ENCODE data around the gene AGPS. TPM values are rescaled to one million over a fixed set of nuclear protein-coding genes. Genes with fewer than 3 reads are reported as not detected.

AGPS gene
- total RNA-seq, 1 experiment from 2014 or later, result 60.9 TPM

- TF ChIP-seq CTCF (conservative IDR thresholded peaks at IDR 0.05), result no peak
- Histone ChIP-seq H4K8ac (replicated peaks; ENCODE audit: insufficient read length, low read depth, low read length) (no peak overlapping the region), H3T11ph (ENCODE audit: low read length) (no peak overlapping the region), H3K23ac (ENCODE audit: insufficient read length, low read depth, low read length) (no peak overlapping the region), H3K18ac (ENCODE audit: insufficient read length, low read depth, low read length) (no peak overlapping the region), H3K9me3 (ENCODE audit: control insufficient read depth, low read depth, low read length) (peaks cover 8% of the 10 kb centered on the region), H3K79me2 (ENCODE audit: insufficient read depth, low read length) (no peaks in the 10 kb centered on the region), H3K27me3 (ENCODE audit: insufficient read depth, low read length) (no peaks in the 10 kb centered on the region), H2AFZ (ENCODE audit: low read length) (no peak overlapping the region), H2BK120ac (ENCODE audit: low read depth, low read length, poor library complexity, severe bottlenecking) (no peak overlapping the region), H3K79me1 (ENCODE audit: insufficient read depth, low read depth, low read length, poor library complexity, severe bottlenecking) (no peaks in the 10 kb centered on the region), H2BK5ac (ENCODE audit: insufficient read length, low read length) (no peak overlapping the region), H4K20me1 (ENCODE audit: control insufficient read depth, insufficient read depth, insufficient read length) (no peaks in the 10 kb centered on the region), H2AK5ac (ENCODE audit: insufficient read length, low read length) (no peak overlapping the region), H3K4me2 (ENCODE audit: insufficient read depth, insufficient read length, low read length) (no peak overlapping the region), H2BK20ac (ENCODE audit: low read depth, low read length, poor library complexity, severe bottlenecking) (no peak overlapping the region), H3K23me2 (ENCODE audit: insufficient read length, low read depth, low read length, poor library complexity, severe bottlenecking) (no peaks in the 10 kb centered on the region), H3K4ac (ENCODE audit: low read depth, low read length) (no peak overlapping the region), H3K27ac (ENCODE audit: insufficient read length, low read depth, low read length) (no peak overlapping the region), H4K91ac (ENCODE audit: insufficient read length, low read depth, low read length) (no peak overlapping the region), H2BK12ac (ENCODE audit: insufficient read length, low read depth, low read length) (no peak overlapping the region), H2BK15ac (ENCODE audit: low read depth, low read length) (no peak overlapping the region), H3K9ac (ENCODE audit: extremely low read depth, insufficient read length, low read length) (no peak overlapping the region), H3K4me1 (ENCODE audit: insufficient read depth, low read length) (no peaks in the 10 kb centered on the region), H4K5ac (ENCODE audit: insufficient read length, low read depth, low read length) (no peak overlapping the region), H3K56ac (ENCODE audit: insufficient read length, low read depth, low read length) (no peak overlapping the region), H3K14ac (ENCODE audit: insufficient read depth, low read length) (no peak overlapping the region)
- Mint-ChIP-seq H3K36me3 (ENCODE audit: insufficient read depth in 1 of 3, low read depth in 3 of 3) (no peaks in the 10 kb centered on the region; a peak in 2 of 7 replicates), H3K4me3 (no peak overlapping the region), H3K27ac (no peak overlapping the region), H3K4me1 (no peaks in the 10 kb centered on the region), H3K9me3 (peaks cover 6 to 7% of the 10 kb centered on the region in 2 experiments; a peak in 4 of 5 replicates), H3K27me3 (ENCODE audit: low read depth) (peaks cover 6% of the 10 kb centered on the region)
- no CpG with 5 or more reads among the region's 2 CpGs for WGBS (ENCODE audit: extremely low coverage, insufficient read length, low lambda C conversion rate)
- DNase-seq, result no peak
Measured at GRCh38 chr2:177559638-177560037, 167.1 kb downstream of the AGPS start.
